GM19193 (cell line): ENCODE measurements around the gene CLOCK.

Source experiments
- POLR2A ChIP-seq: IDR thresholded peaks from 4 replicates; pipeline ENCODE4 v1.6.1; 2011; ENCODE audit not compliant: insufficient read depth, insufficient read length; ENCODE audit errors: extremely low read depth

The CLOCK gene

GRCh38 chr4:55393461-55394320, 153.0 kb downstream of the CLOCK start:
- no peak for TF ChIP-seq POLR2A

GRCh38 chr4:55386840-55387239, 159.9 kb downstream of the CLOCK start:
- no peak for TF ChIP-seq POLR2A

GRCh38 chr4:55386073-55386472, 160.6 kb downstream of the CLOCK start:
- TF ChIP-seq POLR2A = no peak

- no peak for TF ChIP-seq POLR2A
These were observed 161.5 kb downstream of the CLOCK start for GRCh38 chr4:55385201-55385649.

- TF ChIP-seq POLR2A = no peak
These were observed 164.2 kb downstream of the CLOCK start for GRCh38 chr4:55382488-55383003.

GRCh38 chr4:55381502-55381901, 165.2 kb downstream of the CLOCK start:
- TF ChIP-seq POLR2A = no peak

- TF ChIP-seq POLR2A = no peak
These were observed 166.1 kb downstream of the CLOCK start for GRCh38 chr4:55380576-55380975.

GRCh38 chr4:55378617-55379467, 167.9 kb downstream of the CLOCK start:
- TF ChIP-seq POLR2A = no peak
